ENCODE measurements around the gene RASGEF1C. TPM values are rescaled to one million over a fixed set of nuclear protein-coding genes. Genes with fewer than 3 reads are reported as not detected.
A peak's percentile ranks its signal among the peaks of the same experiment; 100 is the strongest.

RASGEF1C gene
- total RNA-seq, 1 donor from 2014 or later, result 0.26 TPM

- Mint-ChIP-seq H3K4me3 (no peak overlapping the region), H3K27ac (no peak overlapping the region)
Observed at GRCh38 chr5:180121826-180122413, 87.1 kb downstream of the RASGEF1C start.

GRCh38 chr5:180120237-180121101 lies 88.5 kb downstream of the RASGEF1C start:
- H3K4me2 ChIP-seq, result no peak overlapping the region
- H3K79me2 ChIP-seq (ENCODE audit: low read depth), result no peaks in the 10 kb centered on the region
- H3K36me3 ChIP-seq, result no peaks in the 10 kb centered on the region
- no peaks in the 10 kb centered on the region for H3K27me3 ChIP-seq
- no peaks in the 10 kb centered on the region for H4K20me1 ChIP-seq (ENCODE audit: low read depth)
- Mint-ChIP-seq H3K4me3 (no peak overlapping the region), H3K27ac (peak overlapping the region; percentile 69), H3K4me1 (peaks cover 15% of the 10 kb centered on the region), H3K27me3 (ENCODE audit: insufficient read depth, low read depth) (peaks cover 4% of the 10 kb centered on the region), H3K36me3 (no peaks in the 10 kb centered on the region), H3K9me3 (no peaks in the 10 kb centered on the region)
- no peak overlapping the region for H3K27ac ChIP-seq
- peaks cover 13% of the 10 kb centered on the region for H3K4me1 ChIP-seq
- H3K4me3 ChIP-seq, result no peak overlapping the region
- H3K9me3 ChIP-seq (ENCODE audit: low read depth), result no peaks in the 10 kb centered on the region
- no peak for DNase-seq (ENCODE audit: low spot score)
- H2AFZ ChIP-seq (replicated peaks), result no peak overlapping the region
- TF ChIP-seq EZH2 (IDR thresholded peaks at IDR 0.05) (no peak), EZH2phosphoT487 (IDR thresholded peaks at IDR 0.05) (no peak)
- TF ChIP-seq, protein P1, sequence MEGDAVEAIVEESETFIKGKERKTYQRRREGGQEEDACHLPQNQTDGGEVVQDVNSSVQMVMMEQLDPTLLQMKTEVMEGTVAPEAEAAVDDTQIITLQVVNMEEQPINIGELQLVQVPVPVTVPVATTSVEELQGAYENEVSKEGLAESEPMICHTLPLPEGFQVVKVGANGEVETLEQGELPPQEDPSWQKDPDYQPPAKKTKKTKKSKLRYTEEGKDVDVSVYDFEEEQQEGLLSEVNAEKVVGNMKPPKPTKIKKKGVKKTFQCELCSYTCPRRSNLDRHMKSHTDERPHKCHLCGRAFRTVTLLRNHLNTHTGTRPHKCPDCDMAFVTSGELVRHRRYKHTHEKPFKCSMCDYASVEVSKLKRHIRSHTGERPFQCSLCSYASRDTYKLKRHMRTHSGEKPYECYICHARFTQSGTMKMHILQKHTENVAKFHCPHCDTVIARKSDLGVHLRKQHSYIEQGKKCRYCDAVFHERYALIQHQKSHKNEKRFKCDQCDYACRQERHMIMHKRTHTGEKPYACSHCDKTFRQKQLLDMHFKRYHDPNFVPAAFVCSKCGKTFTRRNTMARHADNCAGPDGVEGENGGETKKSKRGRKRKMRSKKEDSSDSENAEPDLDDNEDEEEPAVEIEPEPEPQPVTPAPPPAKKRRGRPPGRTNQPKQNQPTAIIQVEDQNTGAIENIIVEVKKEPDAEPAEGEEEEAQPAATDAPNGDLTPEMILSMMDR (IDR thresholded peaks at IDR 0.05), result no peak
- H3K9ac ChIP-seq, result no peak overlapping the region
- no peaks in the 10 kb centered on the region for H3F3A ChIP-seq (ENCODE audit: low read depth)

More at GRCh38 chr5:180121826-180122413, 87.1 kb downstream of the RASGEF1C start:
- H3K9me3 Mint-ChIP-seq, result no peaks in the 10 kb centered on the region
- no peaks in the 10 kb centered on the region for H3K36me3 Mint-ChIP-seq
- no peaks in the 10 kb centered on the region for H3K9me3 ChIP-seq (ENCODE audit: low read depth)
- no peaks in the 10 kb centered on the region for H3K36me3 ChIP-seq
- H3K27me3 ChIP-seq, result peaks cover 8% of the 10 kb centered on the region
- H3K4me2 ChIP-seq, result no peak overlapping the region
- no peaks in the 10 kb centered on the region for H3K79me2 ChIP-seq (ENCODE audit: low read depth)
- H4K20me1 ChIP-seq (ENCODE audit: low read depth), result no peaks in the 10 kb centered on the region
- DNase-seq (ENCODE audit: low spot score), result no peak
- no peak overlapping the region for H3K9ac ChIP-seq
- no peaks in the 10 kb centered on the region for H3K4me1 ChIP-seq
- H3K27me3 Mint-ChIP-seq (ENCODE audit: insufficient read depth, low read depth), result peaks cover 8% of the 10 kb centered on the region
- TF ChIP-seq EZH2 (IDR thresholded peaks at IDR 0.05) (no peak), EZH2phosphoT487 (IDR thresholded peaks at IDR 0.05) (no peak)
- TF ChIP-seq, protein P1 (IDR thresholded peaks at IDR 0.05), result no peak
- H2AFZ ChIP-seq (replicated peaks), result no peak overlapping the region
- H3K4me3 ChIP-seq, result no peak overlapping the region
- H3F3A ChIP-seq (ENCODE audit: low read depth), result peaks cover 6% of the 10 kb centered on the region
- H3K4me1 Mint-ChIP-seq, result peaks cover 6% of the 10 kb centered on the region
- H3K27ac ChIP-seq, result no peak overlapping the region

GRCh38 chr5:180119903-180120236 lies 89.1 kb downstream of the RASGEF1C start:
- TF ChIP-seq, protein P1 (IDR thresholded peaks at IDR 0.05), result no peak
- no peak for TF ChIP-seq EZH2phosphoT487 (IDR thresholded peaks at IDR 0.05)
- TF ChIP-seq EZH2 (IDR thresholded peaks at IDR 0.05), result no peak
- H3K4me2 ChIP-seq, result no peak overlapping the region
- no peak overlapping the region for H3K4me3 ChIP-seq
- no peak overlapping the region for H3K4me3 Mint-ChIP-seq
- DNase-seq (ENCODE audit: low spot score), result no peak
- H3K36me3 ChIP-seq, result no peaks in the 10 kb centered on the region
- no peak overlapping the region for H3K27ac ChIP-seq
- peaks cover 4% of the 10 kb centered on the region for H3K27me3 Mint-ChIP-seq (ENCODE audit: insufficient read depth, low read depth)
- no peaks in the 10 kb centered on the region for H3K36me3 Mint-ChIP-seq
- no peaks in the 10 kb centered on the region for H3K27me3 ChIP-seq
- no peak overlapping the region for H2AFZ ChIP-seq (replicated peaks)
- no peaks in the 10 kb centered on the region for H3K79me2 ChIP-seq (ENCODE audit: low read depth)
- H4K20me1 ChIP-seq (ENCODE audit: low read depth), result no peaks in the 10 kb centered on the region
- H3K9ac ChIP-seq, result no peak overlapping the region
- H3K9me3 Mint-ChIP-seq, result no peaks in the 10 kb centered on the region
- no peaks in the 10 kb centered on the region for H3F3A ChIP-seq (ENCODE audit: low read depth)
- H3K4me1 ChIP-seq, result peaks cover 17% of the 10 kb centered on the region
- H3K9me3 ChIP-seq (ENCODE audit: low read depth), result no peaks in the 10 kb centered on the region
- H3K4me1 Mint-ChIP-seq, result peaks cover 19% of the 10 kb centered on the region
- H3K27ac Mint-ChIP-seq, result no peak overlapping the region
